HG02759 (cell line): ENCODE results near the gene SNAP47.

Source experiments
- ATAC-seq: cut with Tn5 transposase; IDR thresholded peaks from one replicate; pipeline ENCODE4 v1.9.1; 2021; ENCODE audit warnings: mild to moderate bottlenecking, moderate library complexity; ENCODE audit not compliant: unreplicated experiment

The SNAP47 gene

DNA sequence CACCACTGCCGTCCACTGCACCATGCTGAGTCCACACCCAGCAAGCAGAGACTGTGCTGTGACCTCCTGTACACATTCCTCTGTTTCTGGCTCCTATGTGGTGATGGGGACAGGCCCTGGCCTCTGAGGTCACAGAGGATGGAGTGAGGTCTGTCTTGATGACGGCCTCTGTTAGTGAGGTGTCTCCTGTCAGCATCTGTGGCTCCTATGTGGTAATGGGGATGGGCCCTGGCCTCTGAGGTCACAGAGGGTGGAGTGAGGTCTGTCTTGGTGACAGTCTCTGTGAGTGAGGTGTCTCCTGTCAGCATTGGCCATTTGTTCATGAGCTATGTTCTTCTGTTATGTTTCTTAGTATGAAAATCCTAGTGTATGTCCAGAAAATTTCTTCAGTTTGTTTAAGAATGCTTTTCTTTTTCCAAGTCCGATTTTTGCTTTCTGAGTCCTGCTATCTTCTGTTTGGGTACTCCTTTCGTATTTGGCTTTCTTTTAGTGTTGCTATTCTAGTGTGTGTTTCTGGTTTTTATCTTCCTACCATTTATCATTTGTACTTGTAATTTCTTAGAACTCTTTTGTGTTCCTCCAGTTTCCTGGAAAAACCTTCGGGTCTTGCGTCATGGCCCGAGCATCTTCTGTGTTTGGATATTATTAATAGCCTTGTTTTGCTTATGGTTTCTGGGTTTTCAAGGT, 13.4 kb downstream of the SNAP47 start:
- no peak for ATAC-seq

DNA sequence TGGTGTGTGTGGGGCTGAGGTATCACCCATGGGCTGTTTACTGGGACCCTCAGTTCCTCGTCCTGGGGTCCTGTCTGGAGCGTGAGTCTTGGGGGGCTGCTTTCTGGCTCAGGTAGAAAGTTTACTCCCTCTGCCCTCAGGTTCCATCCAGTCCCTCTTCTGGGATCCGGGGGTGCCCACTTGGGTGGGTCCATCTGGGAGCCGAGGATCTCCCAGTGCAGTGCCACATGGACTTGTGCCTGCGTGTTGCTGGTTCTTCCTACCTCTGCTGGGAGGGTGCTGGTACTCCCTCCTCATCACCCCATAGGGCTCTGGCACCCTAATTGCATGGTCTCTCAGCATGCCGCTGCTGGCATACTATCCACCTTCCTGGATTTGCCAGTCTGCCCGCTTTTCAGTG, 14.0 kb downstream of the SNAP47 start:
- no peak for ATAC-seq

DNA sequence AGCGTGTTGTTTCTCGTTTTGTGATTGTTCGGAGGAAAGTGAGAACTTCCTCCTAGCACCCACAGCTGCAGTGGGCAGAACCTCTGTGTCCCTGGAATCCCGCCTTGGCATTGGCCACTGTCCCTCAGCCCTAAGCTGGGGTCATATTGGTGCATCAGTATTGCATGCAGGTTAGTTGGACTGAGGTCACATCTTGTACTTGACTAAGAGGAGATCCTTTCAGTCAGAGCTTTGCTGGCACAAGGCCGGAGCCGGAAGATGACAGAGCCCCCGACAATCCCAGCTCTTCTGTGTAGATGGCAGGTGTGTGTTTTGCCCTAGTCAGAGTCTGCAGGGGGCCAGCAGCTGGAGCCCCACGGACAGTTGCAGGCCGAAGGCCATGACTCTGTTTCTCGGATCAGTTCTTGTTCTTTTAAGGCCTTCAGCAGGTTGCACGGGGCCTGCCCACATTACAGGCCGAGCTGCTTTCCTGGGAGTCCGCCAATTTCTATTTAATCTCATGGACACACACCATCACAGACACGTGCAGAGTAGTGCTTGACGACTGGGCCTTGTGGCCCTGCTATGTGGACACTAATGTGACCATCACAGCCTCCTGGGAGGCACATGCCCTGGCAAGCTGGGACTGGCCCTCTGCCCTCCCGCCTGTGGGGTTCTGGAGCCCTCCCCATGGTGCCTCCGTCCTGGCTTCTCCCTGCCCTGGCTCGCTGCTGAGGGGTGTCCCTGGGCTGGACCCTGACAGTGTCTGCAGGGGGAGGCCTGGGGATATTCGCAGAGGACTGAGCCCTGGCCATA, 14.9 kb downstream of the SNAP47 start:
- no peak for ATAC-seq

DNA sequence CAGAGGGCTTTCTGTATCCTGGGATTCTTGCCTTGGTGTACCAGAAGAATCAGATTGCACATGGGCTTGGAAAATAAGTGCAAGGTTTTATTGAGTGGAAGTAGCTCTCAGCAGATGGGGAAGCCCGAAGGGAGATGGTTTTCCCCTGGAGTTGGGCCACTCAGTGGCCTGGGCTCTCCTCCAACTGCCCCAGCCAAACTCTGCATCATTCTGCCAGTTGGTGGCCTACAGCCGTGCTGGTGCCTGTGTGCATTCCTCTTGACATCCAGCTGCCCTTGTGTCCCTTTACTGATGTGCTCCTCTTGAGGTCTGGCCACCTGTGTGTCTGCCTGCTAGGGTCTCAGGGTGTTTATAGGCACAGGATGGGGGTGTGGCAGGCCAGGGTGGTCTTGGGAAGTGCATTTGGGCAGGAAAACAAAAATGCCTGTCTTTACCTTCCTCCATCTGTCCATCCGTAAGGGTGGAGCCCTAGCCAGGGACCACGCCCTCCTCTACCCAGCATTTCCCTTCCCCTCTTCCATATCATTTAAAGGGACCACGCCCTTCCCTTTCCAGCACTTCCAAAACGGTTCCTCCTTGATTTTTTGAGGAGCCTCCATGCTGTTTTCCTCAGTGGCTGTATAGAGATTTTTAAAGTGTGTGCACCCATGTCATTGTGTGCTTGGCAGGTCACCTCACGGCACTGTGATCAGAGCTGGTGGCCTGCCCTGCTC, 18.9 kb downstream of the SNAP47 start:
- no peak for ATAC-seq

DNA sequence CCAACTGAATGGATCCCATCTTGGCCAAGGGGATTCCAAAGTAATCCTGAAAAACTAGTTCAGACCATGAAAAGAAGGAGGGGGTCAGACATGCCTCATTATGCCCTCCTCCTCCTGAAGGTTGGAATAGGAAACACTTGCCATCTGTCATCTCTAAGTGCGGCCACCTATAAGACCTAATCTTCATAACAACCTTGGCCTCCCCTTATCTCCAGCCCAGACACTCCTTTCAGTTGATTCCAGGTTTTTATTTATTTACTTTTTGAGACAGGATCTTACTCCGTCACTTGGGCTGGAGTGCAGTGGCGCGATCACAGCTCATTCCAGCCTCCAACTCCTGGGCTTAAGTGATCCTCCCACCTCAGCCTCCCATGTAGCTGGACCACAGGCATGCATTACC, 19.7 kb downstream of the SNAP47 start:
- ATAC-seq, result no peak

DNA sequence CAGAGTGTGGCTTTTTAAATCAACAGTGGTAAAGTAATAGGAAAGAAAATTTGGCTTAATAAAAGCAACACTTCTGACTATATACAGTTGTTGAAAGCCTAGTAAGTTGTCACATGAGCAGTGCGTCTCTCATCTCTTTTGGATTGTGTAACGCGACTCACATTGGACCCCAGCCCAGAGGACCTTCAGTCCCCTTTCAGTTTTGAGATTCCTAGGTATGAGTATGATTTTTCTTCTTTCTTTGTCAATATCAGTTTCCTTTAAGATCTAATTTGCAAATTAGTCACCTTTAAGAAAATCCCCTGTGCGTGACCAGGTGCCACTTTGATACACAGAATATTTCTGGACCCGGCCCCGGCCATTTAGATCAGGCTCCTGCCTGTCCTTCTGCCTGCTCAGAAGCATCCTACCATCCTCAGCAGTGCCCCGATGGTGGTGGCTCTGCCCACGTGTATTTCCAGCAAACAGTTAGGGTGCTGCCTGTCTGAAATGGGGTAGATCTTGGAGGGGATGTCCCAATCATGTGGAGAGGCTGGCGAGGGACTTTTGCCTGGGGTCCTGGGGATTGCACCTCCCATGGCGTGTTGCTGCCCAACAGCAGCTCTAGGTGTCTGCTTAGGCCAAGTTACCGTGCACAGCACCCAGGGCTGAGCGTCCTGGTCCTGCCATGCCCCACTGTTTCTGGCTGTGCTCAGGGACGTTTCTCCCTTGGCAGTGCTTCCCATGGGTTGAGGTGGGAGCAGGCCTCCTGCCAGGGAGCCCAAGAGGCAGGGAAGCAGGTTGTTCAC, 21.1 kb downstream of the SNAP47 start:
- ATAC-seq, result no peak

DNA sequence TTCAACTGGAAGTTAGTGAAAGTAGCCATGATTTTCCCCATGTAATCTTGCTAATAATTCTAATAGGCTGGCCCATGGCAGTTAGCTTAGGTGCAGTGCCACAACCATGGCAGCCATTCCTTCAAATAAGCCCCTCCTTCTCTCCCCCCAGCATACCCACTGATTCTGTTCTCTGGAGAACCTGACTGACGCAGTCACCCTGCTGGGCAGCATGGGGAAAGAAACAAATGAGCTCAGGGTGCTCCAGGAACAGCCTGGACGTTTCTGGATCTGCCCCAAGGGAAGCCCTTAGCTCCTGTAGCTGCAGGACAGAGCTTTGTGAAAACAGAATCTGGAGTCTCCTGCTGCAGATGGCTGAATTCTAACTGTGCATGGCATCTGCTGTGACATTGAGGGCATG, 22.5 kb downstream of the SNAP47 start:
- no peak for ATAC-seq

DNA sequence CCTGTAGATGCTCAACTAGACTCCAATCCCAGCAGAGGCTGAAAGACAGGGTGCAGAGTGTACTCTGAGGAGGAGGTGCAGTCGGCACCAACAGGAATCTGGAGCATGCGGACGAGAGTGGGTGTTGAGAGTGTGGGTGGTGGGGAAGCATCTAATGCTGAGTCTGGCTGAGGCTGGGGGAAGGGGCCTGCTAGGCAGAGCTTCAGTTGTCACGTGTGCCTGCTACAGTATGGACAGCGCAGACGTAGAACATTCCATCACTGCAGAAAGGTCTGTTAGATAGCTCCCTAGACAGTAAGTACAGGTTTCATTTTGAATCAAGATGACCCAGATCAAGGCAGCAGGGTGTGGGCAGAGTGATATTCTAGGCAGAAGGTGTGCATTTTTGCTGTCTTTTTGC, 23.1 kb downstream of the SNAP47 start:
- ATAC-seq, result peak; percentile 45

DNA sequence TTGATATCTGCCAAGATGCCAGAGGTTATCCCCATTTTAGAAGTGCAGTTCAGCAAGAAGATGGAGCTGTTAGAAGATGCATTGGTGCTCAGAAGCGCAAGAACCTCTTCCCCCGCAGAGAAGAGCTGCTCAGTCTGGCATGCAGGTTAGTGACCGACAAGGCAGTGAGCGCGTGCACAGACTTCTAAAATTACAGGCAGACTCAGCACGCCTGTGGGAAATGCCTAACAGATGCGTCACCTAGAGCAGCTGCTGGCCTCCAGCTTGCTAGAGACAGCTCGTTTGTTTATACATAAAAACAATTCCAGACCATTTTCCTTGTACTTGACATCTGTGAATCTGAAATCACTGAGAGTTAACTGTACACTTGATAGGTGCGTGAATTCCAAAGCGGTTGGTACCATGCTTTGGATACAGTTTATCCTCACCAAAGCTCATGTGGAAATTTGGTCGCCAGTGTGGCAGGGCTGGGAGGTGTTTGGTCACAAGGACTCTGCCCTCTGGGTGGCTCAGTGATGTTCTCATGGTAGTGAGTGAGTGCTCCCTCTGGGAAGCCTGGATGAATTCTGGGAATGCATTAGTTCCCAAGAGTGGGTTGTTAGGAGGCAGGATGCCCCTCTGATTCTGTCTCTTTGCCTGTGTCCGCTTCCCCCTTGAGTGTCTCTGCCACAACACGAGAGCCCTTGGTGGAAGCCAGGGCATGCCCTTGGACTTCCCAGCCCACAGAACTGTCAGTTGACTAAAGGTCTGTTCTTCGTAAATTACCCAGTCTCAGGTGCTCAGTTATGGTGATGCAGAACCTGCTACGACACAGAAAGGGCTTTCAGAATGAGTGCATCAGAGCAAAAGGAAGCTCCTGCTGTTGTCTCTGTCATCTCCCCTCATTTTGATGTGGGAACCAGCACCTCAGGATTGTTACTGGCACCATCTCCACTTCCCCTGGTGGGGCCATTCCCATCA, 24.4 kb downstream of the SNAP47 start:
- ATAC-seq, result no peak

DNA sequence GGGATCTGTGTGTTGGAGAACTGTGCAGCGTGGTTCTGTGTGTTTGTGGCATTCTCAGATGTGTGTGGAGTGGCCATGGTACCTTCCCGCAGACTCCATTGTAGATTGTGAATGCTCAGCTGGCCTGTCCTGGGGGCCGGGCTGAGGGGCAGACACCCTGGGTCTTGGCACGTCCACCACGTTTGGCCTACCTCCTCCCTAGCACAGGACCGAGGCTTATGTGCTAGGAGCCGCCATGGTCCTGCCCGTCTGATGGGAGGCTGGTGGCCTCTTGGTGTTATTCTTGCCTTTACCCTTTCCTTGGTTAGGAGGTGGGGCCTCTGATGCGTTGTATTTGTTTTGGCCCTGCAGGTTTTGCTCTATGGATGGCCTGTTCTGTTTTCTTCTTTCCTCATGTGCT, 25.1 kb downstream of the SNAP47 start:
- no peak for ATAC-seq

DNA sequence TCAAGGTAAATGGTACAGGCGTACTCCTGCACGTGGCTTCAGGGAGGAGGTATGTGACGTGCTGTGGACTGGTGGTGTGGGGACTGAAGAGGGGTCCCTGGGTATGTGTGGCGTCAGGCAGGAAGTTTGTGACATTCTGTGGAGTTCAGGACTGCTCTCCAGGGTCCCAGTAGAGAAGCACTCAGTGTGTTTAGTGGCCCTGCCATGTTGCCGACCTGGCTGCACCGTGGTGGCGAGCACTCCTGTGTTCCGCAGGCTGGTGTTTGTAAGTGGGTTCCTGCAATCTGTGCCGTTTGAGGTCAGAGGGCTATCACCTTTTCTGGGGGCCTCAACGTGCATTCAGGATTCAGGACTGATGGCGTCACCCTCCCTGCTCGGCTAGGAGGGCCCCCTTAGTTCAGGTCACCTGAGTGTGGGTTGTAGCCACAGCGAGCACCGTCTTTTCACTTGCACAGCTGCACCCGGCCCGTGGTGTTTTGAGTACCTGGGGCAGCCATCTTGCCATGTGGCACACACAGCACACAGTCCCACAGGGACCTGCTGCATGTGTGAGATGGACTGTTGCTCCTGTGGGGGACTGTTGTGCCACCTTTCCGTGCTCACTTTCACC, 26.5 kb downstream of the SNAP47 start:
- ATAC-seq, result no peak

DNA sequence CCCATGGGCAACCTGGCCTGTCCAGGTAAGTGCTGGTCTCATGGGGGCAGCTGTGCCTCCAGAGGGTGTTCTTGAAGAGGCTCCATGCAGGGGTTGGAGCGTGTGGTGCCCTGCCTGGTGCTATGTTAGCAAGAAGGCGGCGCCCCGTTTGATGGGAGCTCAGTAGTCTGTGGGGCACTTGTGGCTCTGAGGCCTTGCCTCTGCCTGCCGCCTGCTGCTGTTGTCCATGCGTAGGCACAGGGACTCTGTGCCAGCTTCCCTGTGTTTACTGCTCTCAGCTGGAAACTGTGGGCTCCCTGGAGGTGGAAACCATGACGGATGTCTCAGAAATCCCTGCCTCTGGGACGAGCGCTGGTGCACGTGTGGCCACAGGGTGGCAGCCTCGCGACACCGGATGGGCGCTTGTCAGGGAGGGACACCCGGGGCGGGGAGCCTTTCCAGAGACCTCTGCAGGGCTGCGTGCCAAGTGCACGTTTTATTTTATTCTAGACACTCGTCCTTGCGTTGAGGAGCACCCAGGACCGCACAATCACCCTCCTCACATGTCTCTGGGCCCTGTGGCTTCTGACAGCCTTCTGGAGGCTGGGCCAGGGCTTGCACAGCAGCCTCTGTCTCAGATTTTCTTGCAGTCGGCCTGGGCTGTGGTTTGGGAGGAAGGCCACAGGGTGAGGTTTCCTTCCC, 27.1 kb downstream of the SNAP47 start:
- peak; percentile 73 for ATAC-seq

DNA sequence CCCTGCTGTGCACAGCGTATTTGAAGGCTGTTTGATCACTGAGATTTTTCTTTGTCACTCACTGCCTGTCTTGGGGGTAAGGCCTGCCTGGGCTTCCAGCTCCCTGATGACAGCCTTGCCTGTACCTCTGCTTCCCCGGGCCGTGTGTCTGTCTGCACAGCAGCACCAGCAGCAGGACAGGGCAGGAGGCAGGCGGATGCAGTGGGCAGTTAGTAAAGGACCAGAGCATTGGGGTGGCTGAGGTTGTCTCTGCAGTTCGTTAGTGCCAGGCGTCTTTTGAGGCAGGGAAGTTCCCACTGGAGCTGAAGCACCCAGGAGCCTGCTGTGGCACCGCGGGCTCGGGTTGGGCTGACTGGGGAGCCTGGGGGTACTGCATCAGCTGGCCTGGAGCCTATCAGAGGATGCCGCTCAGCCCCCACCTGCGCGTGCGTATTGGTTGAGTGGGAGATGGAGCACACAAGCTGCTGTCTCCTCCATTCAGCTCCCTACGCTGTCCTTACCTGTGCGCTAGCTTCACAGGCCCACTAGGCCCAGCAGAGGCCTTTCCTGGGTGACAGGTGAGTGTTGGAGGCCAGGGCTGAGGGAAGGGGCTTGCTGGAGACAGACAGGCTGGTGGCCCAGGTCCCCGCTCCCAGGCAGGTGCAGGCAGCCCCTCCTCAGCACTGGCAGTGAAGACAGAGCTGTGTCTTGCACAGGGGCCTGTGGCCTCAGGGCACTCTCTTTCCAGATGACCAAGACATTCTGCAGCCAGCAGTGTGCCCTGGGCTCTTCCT, 28.2 kb downstream of the SNAP47 start:
- no peak for ATAC-seq

DNA sequence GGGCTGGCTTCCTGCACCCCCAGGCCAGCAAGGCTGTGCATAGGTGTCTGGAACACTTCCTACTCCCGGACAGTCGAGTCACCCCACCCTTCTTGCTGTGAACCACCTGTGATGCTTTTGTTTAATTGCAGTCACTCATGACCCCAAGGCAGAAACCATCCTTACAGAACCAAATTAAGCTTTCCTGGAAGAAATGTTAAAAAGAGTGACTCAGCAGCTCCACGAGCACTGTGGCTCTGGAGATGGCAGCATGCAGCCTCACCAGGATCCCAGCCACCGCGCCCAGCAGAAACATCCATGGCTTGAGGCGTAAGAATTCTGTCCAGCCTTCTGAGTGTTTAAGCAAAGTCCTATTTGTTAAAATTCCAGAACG, 28.8 kb downstream of the SNAP47 start:
- no peak for ATAC-seq

DNA sequence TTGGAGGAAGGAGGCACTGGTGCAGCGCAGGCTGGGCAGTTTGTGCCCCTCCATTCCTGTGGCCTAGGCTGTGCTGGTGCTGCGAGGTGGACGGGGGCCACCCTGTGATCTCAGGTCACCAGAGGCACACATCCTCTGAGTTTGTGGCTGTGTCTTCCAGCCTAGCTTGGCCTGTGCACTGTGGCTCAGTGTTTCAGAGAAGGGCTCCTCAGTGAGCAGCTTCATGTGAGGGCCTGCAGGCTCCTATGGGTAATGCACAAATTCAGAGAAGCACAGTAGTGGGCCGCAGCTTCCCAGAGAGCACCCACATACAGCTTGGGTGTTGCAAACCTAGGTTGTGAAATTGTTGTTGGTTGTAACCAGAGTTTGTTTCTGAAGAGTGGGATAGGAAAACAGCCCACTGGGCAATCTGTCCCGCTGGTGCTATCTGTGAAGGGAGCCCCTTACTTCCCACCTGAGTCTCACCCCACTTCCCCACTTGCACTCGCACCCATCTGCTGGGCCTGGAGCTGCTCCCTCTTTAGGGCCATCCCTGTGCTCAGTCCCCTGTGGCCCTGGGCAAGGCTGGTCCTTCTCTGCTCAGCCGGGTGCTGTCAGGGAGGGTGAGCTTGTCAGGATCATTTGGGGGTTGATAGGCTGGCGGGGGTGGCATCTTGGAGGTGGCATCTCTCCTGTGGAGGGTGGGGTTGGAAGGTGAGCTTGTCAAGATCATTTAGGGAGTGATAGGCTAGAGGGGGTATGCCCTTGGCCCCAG, 30.2 kb downstream of the SNAP47 start:
- no peak for ATAC-seq

DNA sequence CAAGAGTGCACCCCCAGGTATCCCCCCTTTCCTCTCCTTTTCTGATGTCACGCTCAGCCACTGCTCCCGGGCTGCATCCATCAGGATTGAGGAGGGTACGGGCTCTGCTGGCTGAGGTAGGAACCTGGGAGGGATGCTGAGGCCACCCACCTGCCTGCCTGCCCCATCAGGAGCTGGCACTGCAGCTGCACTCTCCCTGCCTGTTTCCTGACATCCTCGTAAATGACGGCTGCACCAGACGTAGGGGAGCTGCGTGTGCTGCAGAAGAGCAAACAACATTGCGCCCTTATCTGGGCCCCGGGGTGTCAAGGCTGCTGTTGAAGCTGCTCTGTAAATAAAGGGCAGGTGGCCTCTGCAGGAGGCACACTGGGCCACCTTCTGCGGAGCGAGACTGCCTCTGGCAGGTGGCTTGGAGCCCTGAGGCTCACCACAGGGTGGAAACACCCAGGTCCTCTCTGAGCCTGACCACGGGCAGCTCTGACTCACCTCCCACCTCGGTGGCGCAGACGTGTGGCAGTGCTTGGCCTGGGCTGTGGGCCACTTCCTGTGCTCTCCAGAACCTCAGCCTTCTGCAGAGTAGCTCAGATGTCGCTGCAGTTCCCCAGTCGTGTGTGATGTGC, 30.9 kb downstream of the SNAP47 start:
- peak; percentile 52 for ATAC-seq

DNA sequence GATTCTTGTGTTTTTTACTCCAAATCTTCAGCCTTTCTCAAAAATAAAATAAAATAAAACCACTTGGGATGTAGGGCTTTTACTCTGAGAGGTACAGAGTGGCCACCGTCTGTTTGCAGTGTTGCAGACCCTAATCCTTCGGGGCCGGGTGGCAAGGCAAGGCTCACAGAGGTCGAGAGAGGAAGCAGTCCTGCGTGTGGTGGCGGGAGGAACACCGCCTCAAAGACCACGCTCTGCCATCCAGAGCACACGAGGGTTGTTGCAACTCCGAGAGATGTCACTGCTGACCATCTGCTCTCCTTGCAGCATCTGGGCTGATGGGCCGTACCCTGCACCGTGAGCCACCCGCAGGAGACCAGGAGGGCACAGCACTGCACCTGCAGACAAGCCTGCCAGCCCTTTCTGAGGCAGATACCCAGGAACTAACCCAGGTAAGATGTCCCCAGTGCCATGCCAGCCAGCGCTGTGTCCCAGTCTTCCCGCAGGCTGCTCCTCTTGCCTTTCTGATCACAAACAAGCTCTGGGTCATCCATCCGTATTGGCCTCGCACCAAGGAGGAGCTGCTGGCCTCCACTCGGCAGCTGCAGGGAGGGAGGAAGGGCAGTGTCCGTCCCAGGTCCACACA, 31.5 kb downstream of the SNAP47 start:
- no peak for ATAC-seq
